Epithelial cell of proximal tubule (primary cell): ENCODE data around the gene ALMS1. TPM values are rescaled to one million over a fixed set of nuclear protein-coding genes. Genes with fewer than 3 reads are reported as not detected.

Source experiments
- DNase-seq: peaks from one replicate; pipeline ENCODE4 v3.0.0-alpha.2; 2011; ENCODE audit warnings: low read depth
- H3K4me3 ChIP-seq: 2 replicates; pipeline ENCODE4 v1.5.1; 2011; ENCODE audit warnings: low read depth, mild to moderate bottlenecking, low read length
- total RNA-seq: library from RNA; depleted of rRNA; stranded (reverse); fragments of >200 nt; gene quantifications from 2 replicates; pipeline ENCODE4 v1.2.3, GENCODE V29; 2015
- TF ChIP-seq, protein P1 (sequence below): conservative IDR thresholded peaks from 2 replicates; pipeline ENCODE4 v1.5.1; 2012; ENCODE audit warnings: low read depth, mild to moderate bottlenecking, low read length

ALMS1 gene
- total RNA-seq, 1 donor from 2014 or later, result 16.3 TPM

DNA sequence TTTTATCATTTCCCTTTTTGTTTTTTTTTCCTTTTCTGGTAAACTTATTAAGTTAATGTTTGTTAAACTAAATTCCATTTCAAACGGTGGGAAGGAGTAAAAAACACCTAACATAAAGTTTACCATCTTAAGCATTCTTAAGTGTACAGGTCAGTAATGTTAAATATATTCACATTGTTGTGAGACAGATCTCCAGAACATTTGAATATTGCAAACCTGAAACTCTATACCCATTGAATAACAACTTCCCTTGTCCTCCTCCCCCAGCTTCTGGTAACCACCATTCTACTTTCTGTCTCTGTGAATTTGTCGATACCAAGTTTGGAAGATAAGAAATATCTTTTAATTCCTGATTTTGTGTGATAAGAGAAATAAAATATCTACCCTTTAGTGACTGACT, 268.5 kb downstream of the ALMS1 start:
- DNase-seq, result no peak
- H3K4me3 ChIP-seq, result no peak overlapping the region
- TF ChIP-seq, protein P1, sequence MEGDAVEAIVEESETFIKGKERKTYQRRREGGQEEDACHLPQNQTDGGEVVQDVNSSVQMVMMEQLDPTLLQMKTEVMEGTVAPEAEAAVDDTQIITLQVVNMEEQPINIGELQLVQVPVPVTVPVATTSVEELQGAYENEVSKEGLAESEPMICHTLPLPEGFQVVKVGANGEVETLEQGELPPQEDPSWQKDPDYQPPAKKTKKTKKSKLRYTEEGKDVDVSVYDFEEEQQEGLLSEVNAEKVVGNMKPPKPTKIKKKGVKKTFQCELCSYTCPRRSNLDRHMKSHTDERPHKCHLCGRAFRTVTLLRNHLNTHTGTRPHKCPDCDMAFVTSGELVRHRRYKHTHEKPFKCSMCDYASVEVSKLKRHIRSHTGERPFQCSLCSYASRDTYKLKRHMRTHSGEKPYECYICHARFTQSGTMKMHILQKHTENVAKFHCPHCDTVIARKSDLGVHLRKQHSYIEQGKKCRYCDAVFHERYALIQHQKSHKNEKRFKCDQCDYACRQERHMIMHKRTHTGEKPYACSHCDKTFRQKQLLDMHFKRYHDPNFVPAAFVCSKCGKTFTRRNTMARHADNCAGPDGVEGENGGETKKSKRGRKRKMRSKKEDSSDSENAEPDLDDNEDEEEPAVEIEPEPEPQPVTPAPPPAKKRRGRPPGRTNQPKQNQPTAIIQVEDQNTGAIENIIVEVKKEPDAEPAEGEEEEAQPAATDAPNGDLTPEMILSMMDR, result no peak

Other genes with a start within 250 kb of the ALMS1 start
- gene NOTO, start 183.3 kb upstream of the ALMS1 start, total RNA-seq, result not detected in 2 replicates
- gene SMYD5, start 171.6 kb upstream of the ALMS1 start, total RNA-seq, result 27.3 and 35.6 TPM in 2 replicates
- gene PRADC1, start 152.6 kb upstream of the ALMS1 start, total RNA-seq, result 5.0 and 22.3 TPM in 2 replicates
- gene CCT7, start 151.5 kb upstream of the ALMS1 start, total RNA-seq, result 393 and 559 TPM in 2 replicates
- gene FBXO41, start 101.4 kb upstream of the ALMS1 start, total RNA-seq, result 2.4 and 4.5 TPM in 2 replicates
- 0.07 TPM in 1 of 2 replicates, not detected in the other for gene EGR4, start 92.3 kb upstream of the ALMS1 start, total RNA-seq